Stimulated activated naive CD8-positive, alpha-beta T cell treated with anti-CD3 and anti-CD28 coated beads, Interleukin-15, Interleukin-2, amounts not matched to agents 100 ng/mL and 50 ng/mL, for 24 hours (primary cell): ENCODE data around the gene WDR82.

Experiments used
- H3K27ac Mint-ChIP-seq: one replicate; pipeline ENCODE4 v1.8.0; 2021; ENCODE audit warnings: mild to moderate bottlenecking, mixed read lengths
- H3K27me3 Mint-ChIP-seq: one replicate; pipeline ENCODE4 v1.8.0; 2021; ENCODE audit warnings: mixed read lengths
- H3K36me3 Mint-ChIP-seq: one replicate; pipeline ENCODE4 v1.8.0; 2021; ENCODE audit warnings: low read depth, mixed read lengths
- H3K4me1 Mint-ChIP-seq: one replicate; pipeline ENCODE4 v1.8.0; 2021; ENCODE audit warnings: low read depth, mixed read lengths
- H3K4me3 Mint-ChIP-seq: one replicate; pipeline ENCODE4 v1.8.0; 2021; ENCODE audit warnings: mild to moderate bottlenecking, mixed read lengths
- H3K9me3 Mint-ChIP-seq: one replicate; pipeline ENCODE4 v1.8.0; 2021; ENCODE audit warnings: mixed read lengths

WDR82 gene

DNA sequence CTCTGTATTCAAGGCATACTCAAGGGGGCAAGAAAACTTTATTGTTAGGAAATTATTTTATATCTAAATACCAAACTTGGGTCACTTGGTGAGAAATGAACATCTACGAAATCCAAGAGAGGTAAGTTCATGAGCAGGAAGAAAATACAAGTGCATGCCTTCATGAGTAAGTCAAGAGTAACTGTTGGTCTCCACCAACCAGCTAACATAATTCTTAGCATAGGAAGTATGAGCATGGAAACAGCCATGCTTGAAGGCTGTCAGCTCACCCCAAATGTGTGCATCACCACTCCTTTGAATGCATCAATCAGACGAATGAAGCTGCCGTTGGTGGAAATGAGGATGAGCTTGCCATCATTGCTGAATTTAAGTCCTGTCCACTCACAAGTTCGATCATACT lies 19.0 kb downstream of the WDR82 start:
- peaks cover 93% of the 10 kb centered on the region for H3K4me1 Mint-ChIP-seq
- H3K9me3 Mint-ChIP-seq, result no peaks in the 10 kb centered on the region
- peaks cover 97% of the 10 kb centered on the region for H3K36me3 Mint-ChIP-seq
- peak overlapping the region; percentile 19 for H3K27ac Mint-ChIP-seq
- no peak overlapping the region for H3K4me3 Mint-ChIP-seq
- no peaks in the 10 kb centered on the region for H3K27me3 Mint-ChIP-seq

GRCh38 chr3:52259035-52259434 lies 19.4 kb downstream of the WDR82 start:
- Mint-ChIP-seq H3K4me3 (no peak overlapping the region), H3K27ac (peak overlapping the region; percentile 75), H3K4me1 (peaks cover 93% of the 10 kb centered on the region), H3K9me3 (no peaks in the 10 kb centered on the region), H3K36me3 (peaks cover 97% of the 10 kb centered on the region), H3K27me3 (no peaks in the 10 kb centered on the region)

DNA sequence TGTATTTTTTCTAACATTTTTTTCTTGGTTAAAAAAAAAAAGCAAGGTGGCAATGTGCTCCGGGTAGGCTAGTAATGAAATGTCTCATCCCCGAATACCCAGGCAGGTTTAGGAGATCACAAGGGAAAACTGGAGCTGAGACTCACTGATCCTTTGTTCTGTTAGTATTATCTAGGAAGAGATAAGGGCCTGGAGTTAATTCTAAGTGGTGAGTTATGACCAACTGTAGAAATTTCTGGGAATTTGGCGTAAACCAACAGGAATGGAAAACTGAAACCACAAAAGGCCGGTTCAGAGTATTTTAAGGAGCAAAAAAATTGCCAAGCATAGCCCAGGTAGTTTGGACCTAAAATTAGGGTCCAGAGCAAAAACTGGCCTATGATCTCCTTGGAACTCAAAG lies 20.5 kb downstream of the WDR82 start:
- H3K4me1 Mint-ChIP-seq, result peaks cover 93% of the 10 kb centered on the region
- H3K4me3 Mint-ChIP-seq, result no peak overlapping the region
- H3K9me3 Mint-ChIP-seq, result no peaks in the 10 kb centered on the region
- H3K27me3 Mint-ChIP-seq, result no peaks in the 10 kb centered on the region
- H3K27ac Mint-ChIP-seq, result peak overlapping the region; percentile 75
- peaks cover 96% of the 10 kb centered on the region for H3K36me3 Mint-ChIP-seq

DNA sequence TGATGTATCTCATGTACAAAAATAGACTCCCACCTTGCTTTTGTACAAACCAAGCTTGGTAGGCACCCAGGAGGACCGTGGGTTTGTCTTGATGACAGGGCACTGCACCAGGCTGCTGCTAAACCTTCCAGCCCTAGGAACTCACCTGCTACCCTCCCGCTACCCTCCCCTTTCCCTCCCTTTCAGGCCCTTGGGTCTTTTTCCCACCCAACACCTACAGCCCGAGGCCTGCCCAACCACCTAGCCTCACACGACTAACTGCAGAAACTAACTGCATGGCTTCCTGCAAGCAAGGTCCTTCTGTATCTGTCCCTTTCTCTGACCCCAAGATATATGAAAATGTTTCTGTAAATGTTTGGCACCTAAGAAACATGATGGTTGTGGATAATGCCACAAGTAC lies 21.8 kb downstream of the WDR82 start:
- Mint-ChIP-seq H3K9me3 (no peaks in the 10 kb centered on the region), H3K4me1 (peaks cover 93% of the 10 kb centered on the region), H3K4me3 (no peak overlapping the region), H3K27me3 (no peaks in the 10 kb centered on the region), H3K36me3 (peaks cover 96% of the 10 kb centered on the region), H3K27ac (peak overlapping the region; percentile 78)

- no peak overlapping the region for H3K27ac Mint-ChIP-seq
- H3K36me3 Mint-ChIP-seq, result peaks cover 91% of the 10 kb centered on the region
- H3K27me3 Mint-ChIP-seq, result no peaks in the 10 kb centered on the region
- peaks cover 92% of the 10 kb centered on the region for H3K4me1 Mint-ChIP-seq
- no peak overlapping the region for H3K4me3 Mint-ChIP-seq
- H3K9me3 Mint-ChIP-seq, result no peaks in the 10 kb centered on the region
These were observed 22.3 kb downstream of the WDR82 start for GRCh38 chr3:52256159-52256558.

GRCh38 chr3:52254608-52255007 lies 23.8 kb downstream of the WDR82 start:
- Mint-ChIP-seq H3K9me3 (no peaks in the 10 kb centered on the region), H3K27ac (peak overlapping the region; percentile 95), H3K4me3 (peak overlapping the region; percentile 80), H3K4me1 (peaks cover 89% of the 10 kb centered on the region), H3K27me3 (no peaks in the 10 kb centered on the region), H3K36me3 (peaks cover 88% of the 10 kb centered on the region)

DNA sequence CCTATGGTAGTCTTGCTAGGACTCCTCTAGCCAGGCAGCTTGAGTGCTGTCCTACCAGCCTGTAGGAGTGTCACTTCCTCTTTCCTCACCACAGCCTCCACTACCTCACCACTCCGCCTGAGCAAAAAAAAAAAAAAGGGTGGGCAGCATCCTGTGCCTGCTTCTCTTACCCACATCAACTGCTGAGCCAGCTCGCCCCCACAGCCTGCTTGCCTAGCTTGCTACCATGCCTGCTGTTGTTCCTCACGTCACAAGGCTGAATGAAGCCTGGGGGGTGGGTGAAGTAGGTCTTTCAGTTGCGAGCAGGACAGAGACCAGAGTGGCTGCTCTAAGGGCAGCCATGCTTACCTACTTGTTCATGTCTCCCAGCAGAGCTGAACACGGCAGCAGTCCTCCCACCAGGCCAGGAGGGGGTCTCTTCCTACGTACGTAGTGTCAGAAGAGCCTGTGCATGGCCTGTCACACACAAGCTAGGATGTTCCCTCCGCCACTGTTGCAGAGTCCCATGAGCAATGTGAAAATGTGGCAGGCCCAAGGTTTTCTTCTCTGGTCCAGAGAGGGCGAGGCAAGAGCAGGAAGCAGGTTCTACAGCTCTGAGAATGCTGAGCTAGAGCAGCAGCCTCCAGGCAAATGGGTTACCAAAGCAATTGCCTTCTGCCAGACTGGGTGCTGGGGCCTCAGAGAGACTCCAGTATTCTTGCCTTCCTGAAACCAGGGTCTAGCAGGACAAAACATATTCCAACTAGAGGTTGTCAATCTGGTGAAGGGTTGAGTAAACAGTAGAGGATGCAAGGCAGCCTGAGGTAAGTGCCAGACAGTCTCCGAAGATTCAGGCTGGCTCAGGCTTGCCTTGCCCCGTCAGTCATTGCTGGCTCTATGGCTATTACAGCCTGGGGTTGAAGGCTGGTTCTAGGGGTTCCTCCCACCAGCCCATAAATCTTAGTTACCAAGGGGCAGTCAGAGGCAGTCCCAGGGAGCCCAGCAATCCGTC lies 24.8 kb downstream of the WDR82 start:
- no peaks in the 10 kb centered on the region for H3K27me3 Mint-ChIP-seq
- H3K4me3 Mint-ChIP-seq, result peak overlapping the region; percentile 80
- H3K4me1 Mint-ChIP-seq, result peaks cover 85% of the 10 kb centered on the region
- peaks cover 85% of the 10 kb centered on the region for H3K36me3 Mint-ChIP-seq
- H3K27ac Mint-ChIP-seq, result peak overlapping the region; percentile 95
- no peaks in the 10 kb centered on the region for H3K9me3 Mint-ChIP-seq

DNA sequence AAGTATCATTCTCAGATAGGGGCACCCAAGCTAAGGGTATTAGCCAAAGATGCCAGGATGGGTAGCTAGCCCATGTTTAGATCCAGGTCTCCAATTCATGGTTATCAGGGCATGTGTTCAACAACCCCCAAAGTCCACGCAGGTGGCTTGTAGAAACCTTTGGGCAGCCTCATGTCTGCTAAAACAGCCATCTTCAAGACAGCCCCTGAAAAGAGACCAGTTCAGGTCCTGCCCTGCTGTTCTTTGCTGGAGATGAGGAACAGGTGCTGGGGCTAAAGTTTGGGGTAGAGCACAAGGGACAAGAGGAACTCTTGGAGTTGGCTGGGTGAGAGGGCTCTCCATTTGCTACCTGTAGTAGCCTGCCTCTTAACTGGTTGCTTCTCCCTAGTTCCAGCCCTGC lies 28.3 kb downstream of the WDR82 start:
- Mint-ChIP-seq H3K36me3 (peaks cover 72% of the 10 kb centered on the region), H3K27ac (peak overlapping the region; percentile 75), H3K4me1 (peaks cover 80% of the 10 kb centered on the region), H3K4me3 (no peak overlapping the region), H3K27me3 (no peaks in the 10 kb centered on the region), H3K9me3 (no peaks in the 10 kb centered on the region)

DNA sequence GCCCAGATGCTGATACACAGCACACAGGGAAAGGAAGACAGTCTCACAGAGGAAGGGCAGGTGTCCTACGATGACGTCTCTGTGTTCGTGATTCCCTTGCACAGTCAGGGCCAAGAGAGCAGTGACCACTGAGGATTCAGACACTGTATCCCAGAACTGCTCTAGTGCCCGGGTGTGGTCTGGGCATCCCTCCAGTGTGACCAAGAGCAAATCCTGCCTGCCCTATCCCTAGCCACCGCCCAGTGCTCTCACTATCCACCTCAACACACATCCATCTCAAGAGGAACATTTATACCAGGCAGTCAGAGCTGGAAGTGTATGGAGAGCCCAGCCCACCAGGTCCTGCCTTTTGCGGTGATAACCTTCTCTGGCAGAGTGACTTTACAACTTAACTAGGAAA lies 28.8 kb downstream of the WDR82 start:
- no peaks in the 10 kb centered on the region for H3K27me3 Mint-ChIP-seq
- H3K4me1 Mint-ChIP-seq, result peaks cover 80% of the 10 kb centered on the region
- no peak overlapping the region for H3K4me3 Mint-ChIP-seq
- H3K9me3 Mint-ChIP-seq, result no peaks in the 10 kb centered on the region
- H3K36me3 Mint-ChIP-seq, result peaks cover 68% of the 10 kb centered on the region
- H3K27ac Mint-ChIP-seq, result peak overlapping the region; percentile 75

DNA sequence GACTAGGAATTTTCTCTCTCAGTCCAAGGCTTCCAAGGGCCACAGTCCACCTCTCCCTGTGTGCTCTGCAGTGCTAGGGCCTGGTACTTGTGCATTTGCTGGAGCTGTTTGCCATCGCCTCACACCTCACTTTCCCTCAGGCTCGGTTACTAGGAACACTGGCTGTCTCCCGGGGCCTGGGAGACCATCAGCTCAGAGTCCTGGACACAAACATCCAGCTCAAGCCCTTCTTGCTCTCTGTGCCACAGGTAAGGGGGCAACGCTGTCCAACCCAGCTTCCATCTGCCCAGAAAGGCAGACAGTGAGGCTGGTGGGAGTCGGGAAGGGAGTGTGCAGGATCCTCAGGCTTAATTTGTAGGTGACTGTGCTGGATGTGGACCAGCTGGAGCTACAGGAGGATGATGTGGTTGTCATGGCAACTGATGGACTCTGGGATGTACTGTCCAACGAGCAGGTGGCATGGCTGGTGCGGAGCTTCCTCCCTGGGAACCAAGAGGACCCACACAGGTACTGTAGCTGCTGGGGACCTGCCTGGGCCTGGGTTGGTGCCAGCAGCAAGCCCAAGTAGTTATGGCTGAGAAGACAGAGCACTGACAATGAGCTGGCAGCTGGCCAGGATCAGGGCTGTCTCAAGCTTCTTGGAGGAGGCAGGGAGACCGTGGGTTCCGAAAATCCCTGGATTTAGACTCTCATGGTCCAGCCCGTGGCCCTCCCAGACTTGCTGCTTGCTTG lies 29.5 kb downstream of the WDR82 start:
- H3K4me3 Mint-ChIP-seq, result no peak overlapping the region
- peak overlapping the region; percentile 75 for H3K27ac Mint-ChIP-seq
- peaks cover 61% of the 10 kb centered on the region for H3K36me3 Mint-ChIP-seq

DNA sequence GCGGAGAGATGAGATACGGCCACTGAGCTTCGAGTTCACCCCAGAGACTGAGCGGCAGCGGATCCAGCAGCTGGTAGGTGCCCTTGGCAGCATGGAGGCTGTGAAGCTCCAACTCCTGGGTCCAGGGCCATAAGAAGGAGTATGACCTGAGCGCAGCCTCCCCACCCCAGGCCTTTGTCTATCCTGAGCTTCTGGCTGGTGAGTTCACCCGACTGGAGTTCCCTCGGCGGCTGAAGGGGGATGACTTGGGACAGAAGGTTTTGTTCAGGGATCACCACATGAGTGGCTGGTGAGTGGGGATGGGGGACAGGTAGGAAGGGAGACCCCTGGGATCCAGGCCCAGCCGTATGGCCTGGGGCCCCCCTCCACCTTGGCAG lies 30.3 kb downstream of the WDR82 start:
- peak overlapping the region; percentile 90 for H3K27ac Mint-ChIP-seq
- H3K4me3 Mint-ChIP-seq, result peak overlapping the region; percentile 89
- peaks cover 80% of the 10 kb centered on the region for H3K4me1 Mint-ChIP-seq
- peaks cover 54% of the 10 kb centered on the region for H3K36me3 Mint-ChIP-seq
- no peaks in the 10 kb centered on the region for H3K27me3 Mint-ChIP-seq
- no peaks in the 10 kb centered on the region for H3K9me3 Mint-ChIP-seq

More for the DNA sequence above, 29.5 kb downstream of the WDR82 start:
- Mint-ChIP-seq H3K4me1 (peaks cover 80% of the 10 kb centered on the region), H3K27me3 (no peaks in the 10 kb centered on the region), H3K9me3 (no peaks in the 10 kb centered on the region)

DNA sequence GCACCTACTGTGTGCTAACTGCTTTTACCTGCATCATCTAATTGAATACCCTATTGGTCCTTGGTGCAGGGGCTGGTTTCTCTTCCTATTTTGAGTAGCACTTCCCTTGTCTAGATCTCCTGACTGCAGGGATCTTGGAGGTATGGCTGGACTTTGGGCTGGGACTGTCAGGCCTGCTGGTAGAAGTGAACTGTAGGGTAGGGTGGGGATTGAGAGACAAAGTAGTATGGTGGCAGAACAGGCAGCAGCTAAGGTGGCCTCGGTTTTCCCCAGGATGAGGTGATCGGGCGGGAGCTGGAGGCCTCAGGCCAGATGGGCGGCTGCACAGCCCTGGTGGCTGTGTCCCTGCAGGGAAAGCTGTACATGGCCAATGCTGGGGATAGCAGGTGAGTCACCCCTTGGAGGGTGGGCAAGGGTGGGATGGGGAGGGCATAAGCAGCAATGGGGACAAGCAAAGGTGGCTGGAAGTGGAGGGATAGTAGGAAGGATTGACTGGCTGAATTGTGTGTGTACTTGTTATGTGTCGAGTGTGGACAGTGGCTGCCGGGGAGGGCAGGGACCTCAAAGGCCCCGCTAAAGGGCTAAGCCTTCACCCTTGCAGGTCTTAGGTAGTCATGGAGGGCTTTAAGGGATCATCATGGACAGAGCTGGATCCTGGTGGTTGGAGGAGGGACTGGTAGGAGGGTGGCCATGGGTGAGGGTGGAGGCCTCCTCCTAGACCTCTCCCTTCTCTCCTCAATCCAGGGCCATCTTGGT lies 30.9 kb downstream of the WDR82 start:
- H3K4me1 Mint-ChIP-seq, result peaks cover 78% of the 10 kb centered on the region
- peaks cover 48% of the 10 kb centered on the region for H3K36me3 Mint-ChIP-seq
- H3K27ac Mint-ChIP-seq, result peak overlapping the region; percentile 90
- H3K4me3 Mint-ChIP-seq, result peak overlapping the region; percentile 89
- no peaks in the 10 kb centered on the region for H3K27me3 Mint-ChIP-seq
- no peaks in the 10 kb centered on the region for H3K9me3 Mint-ChIP-seq

DNA sequence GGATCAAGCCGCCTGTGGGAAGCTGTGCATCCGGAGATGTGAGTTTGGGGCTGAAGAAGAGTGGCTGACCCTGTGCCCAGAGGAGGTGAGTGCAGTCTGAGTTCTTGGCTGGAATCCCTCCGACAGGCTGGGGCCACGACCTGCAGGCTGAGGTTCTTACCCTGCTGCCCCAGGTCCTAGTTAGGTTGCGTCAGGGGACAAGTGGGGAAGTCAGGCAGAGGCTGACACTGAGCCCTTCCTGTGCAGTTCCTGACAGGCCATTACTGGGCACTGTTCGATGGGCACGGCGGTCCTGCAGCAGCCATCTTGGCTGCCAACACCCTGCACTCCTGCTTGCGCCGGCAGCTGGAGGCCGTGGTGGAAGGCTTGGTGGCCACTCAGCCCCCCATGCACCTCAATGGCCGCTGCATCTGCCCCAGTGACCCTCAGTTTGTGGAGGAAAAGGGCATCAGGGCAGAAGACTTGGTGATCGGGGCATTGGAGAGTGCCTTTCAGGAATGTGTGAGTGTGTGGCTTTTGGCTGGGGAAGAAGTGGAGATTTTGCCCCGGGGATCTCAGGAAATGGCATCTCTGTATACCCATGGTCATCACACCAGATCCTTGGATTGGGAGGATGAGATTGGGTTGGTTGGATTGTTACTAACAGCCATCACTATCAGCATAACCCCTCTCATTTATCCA lies 31.6 kb downstream of the WDR82 start:
- H3K9me3 Mint-ChIP-seq, result no peaks in the 10 kb centered on the region
- peak overlapping the region; percentile 90 for H3K27ac Mint-ChIP-seq
- H3K4me1 Mint-ChIP-seq, result peaks cover 77% of the 10 kb centered on the region
- H3K27me3 Mint-ChIP-seq, result no peaks in the 10 kb centered on the region
- peaks cover 41% of the 10 kb centered on the region for H3K36me3 Mint-ChIP-seq
- H3K4me3 Mint-ChIP-seq, result peak overlapping the region; percentile 89

- H3K27ac Mint-ChIP-seq, result peak overlapping the region; percentile 90
- no peaks in the 10 kb centered on the region for H3K27me3 Mint-ChIP-seq
- peaks cover 78% of the 10 kb centered on the region for H3K4me1 Mint-ChIP-seq
- H3K9me3 Mint-ChIP-seq, result no peaks in the 10 kb centered on the region
- H3K36me3 Mint-ChIP-seq, result peaks cover 39% of the 10 kb centered on the region
- H3K4me3 Mint-ChIP-seq, result peak overlapping the region; percentile 89
These were observed 32.2 kb downstream of the WDR82 start for GRCh38 chr3:52246264-52246620.
